H7 (cell line): ENCODE results near the gene TAF1B. TPM values are rescaled to one million over a fixed set of nuclear protein-coding genes. Genes with fewer than 3 reads are reported as not detected.

Experiments
- DNase-seq: peaks from one replicate; pipeline ENCODE4 v3.0.0; 2012
- H3K27me3 ChIP-seq: 2 replicates; pipeline ENCODE4 v1.6.0; 2011; ENCODE audit warnings: mild to moderate bottlenecking, low read length; ENCODE audit not compliant: control insufficient read depth, insufficient read depth
- H3K36me3 ChIP-seq: replicated peaks from 2 replicates; pipeline ENCODE4 v1.5.1; 2011; ENCODE audit warnings: low read length; ENCODE audit not compliant: control insufficient read depth, insufficient read depth
- H3K4me3 ChIP-seq: 2 replicates; pipeline ENCODE4 v1.5.1; 2011; ENCODE audit warnings: low read depth, mild to moderate bottlenecking, control low read depth, low read length, moderate library complexity; ENCODE audit not compliant: insufficient read depth
- total RNA-seq: library from RNA; depleted of rRNA; stranded (reverse); fragments of >200 nt; shearing (Covaris generic); gene quantifications from 2 replicates; pipeline ENCODE4 v1.2.3, GENCODE V29; 2014; rRNA removed

Gene TAF1B
- 27.9 and 33.2 TPM in 2 replicates for total RNA-seq

- H3K27me3 ChIP-seq, result no peaks in the 10 kb centered on the region
- DNase-seq, result peak; percentile 95
- H3K4me3 ChIP-seq, result peak within 1 kb of the TSS; percentile 71
- peaks cover 8% of the 10 kb centered on the region for H3K36me3 ChIP-seq
Observed at GRCh38 chr2:9843229-9844035, at the start of gene TAF1B. Gene TAF1B, plus strand, starts transcription at chr2:9843474. Its CDS starts 68 bp downstream, at chr2:9843542.

DNA sequence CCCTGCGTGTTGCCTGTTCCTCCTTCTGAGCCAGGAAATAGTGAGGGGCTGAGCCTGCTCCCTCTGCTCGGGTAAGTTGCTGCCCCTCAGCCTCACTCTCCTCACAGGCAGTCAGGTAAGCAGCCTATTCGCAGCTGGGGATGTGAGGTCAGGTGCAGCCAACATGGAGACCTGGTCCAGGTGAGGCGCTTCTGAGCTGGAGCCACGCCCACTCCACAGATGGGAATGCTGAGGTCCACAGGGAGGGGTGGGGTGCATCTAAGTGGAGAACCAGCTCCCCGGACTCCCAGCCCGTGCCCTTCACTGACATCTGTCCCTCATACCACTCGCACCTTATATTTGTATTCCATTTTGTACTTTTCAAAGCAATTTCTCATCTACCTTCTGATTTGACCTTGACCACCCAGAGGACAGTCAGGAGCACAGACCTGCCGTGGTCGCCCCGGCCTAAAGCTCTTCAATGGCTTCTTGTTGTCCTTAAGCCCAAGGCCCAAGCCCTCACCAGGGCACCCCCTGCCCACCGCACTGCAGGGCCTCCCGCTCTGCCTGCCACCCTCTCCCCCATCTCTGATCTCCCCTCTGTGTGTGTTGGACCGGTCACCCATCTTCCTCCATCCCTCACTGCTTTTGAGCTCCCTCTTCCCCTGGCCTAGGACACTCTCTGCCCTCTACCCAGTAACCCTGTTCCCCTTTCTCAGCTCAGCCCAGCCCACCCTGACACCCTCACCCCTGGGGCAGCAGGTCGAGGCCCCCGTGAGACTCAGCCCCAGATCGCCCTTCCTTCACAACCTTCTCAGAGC, 49.2 kb upstream of the TAF1B start:
- Histone ChIP-seq H3K4me3 (no peak overlapping the region), H3K36me3 (no peaks in the 10 kb centered on the region), H3K27me3 (no peaks in the 10 kb centered on the region)
- no peak for DNase-seq

DNA sequence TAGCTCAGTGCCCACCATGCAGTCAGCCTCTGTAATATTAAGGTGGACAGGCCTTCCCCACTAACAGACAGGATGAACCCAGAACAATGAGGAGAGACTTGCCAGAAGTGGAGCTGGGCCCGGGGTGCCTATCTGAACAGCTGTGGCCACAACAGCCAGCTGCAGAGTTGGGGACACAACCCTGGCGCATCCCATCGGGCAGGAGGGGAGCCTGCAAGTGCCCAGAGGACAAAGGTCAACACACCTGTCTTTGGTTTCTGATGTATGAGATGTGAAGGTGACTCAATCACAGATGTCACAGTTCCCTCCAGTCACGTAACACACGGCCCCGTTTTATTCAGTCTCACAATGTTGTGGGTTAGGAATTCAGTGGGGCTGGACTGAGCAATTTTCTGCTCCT, 48.2 kb upstream of the TAF1B start:
- H3K27me3 ChIP-seq, result no peaks in the 10 kb centered on the region
- no peak for DNase-seq
- H3K36me3 ChIP-seq, result no peaks in the 10 kb centered on the region
- no peak overlapping the region for H3K4me3 ChIP-seq

DNA sequence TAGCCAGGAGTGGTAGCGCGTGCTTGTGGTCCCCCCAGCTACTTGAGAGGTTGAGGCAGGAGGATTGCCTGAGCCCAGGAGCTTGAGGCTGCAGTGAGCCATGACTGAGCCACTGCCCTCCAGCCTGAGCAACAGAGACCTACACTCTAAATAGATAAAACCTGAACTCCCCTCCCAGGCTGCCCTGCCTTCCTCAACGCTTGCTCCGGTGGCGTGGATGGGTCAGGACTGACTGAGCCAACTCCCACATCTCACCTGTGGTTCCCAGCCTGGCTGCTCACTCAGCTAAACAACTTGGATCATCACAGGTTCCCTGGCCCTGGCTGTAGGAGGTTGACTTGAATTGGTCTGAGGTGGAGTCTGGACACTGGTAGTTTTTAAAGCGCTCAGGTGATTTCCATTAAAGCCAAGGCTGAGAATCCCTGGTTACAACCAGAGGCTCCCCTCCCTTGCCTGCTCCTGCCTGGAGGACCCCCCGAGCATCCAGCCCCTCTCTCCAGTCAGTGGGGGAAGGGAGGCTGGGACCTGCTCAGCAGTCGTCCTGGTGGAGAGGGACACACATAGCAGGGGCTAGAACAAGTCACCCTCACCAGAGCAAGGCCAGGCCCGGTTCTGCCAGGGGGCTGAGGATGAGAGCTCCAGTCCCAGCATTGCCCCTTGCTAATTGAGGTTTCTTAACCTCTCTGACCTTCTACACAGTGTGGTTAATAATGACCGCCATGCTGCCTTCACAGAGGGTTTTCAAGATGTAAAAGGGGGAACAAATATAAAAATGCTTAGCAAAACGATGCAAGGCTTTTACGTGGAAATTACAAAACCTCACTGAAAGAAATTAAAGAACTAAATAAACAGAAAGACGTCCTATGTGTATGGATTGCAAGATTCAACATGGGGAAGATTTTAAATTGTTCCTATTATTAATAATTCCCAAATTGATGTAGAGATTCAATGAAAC, 46.9 kb upstream of the TAF1B start:
- DNase-seq, result peak; percentile 75
- no peak overlapping the region for H3K4me3 ChIP-seq
- no peaks in the 10 kb centered on the region for H3K36me3 ChIP-seq
- H3K27me3 ChIP-seq, result no peaks in the 10 kb centered on the region

GRCh38 chr2:9797086-9797485, 46.2 kb upstream of the TAF1B start:
- H3K4me3 ChIP-seq, result no peak overlapping the region
- H3K27me3 ChIP-seq, result no peaks in the 10 kb centered on the region
- DNase-seq, result no peak
- H3K36me3 ChIP-seq, result no peaks in the 10 kb centered on the region

DNA sequence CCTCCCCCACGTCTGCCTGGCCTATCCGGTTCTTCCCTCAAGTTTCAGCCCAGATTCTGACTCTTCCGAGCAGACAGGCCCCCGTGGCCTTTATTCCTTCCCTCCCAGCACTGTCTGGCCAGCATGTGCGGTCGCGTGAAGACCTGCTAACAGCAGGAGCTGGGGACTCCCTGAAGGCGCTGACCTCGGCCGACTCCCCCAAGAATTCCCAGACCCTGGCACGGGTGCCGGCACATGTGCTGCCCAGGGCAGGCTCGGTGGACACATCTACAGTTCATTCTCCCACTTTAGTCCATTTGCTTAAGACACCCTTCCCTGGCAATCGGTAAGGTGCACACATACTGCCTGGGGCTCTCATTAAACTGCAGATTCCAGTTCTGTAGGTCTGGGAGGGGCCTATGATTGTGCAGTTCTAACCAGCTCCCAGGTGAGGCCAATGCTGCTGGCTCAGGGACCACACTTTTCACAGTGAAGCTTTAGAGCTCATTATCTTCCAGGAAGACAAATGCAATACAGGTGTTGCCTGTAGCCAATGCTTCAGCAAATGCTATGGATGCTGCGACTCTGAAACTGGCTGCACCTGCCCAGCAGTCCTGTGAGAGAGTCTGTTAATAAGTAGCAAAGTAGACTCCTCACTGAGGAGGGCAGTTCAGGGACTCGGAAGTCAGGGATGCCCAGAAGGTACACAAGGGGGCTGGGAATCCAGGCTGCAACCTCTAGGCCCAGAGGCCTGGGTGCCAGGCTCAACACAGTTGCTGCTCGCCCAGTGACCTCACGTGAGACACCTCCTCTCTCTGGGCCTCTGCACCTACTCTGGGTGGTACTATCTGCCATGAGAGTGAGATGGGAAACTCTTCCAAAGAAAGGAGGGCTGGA, 45.4 kb upstream of the TAF1B start:
- Histone ChIP-seq H3K27me3 (no peaks in the 10 kb centered on the region), H3K36me3 (no peaks in the 10 kb centered on the region), H3K4me3 (no peak overlapping the region)
- DNase-seq, result no peak

GRCh38 chr2:9799011-9799596, 44.2 kb upstream of the TAF1B start:
- DNase-seq, result no peak
- Histone ChIP-seq H3K36me3 (no peaks in the 10 kb centered on the region), H3K4me3 (no peak overlapping the region), H3K27me3 (no peaks in the 10 kb centered on the region; the same call in 1 of the 2 replicates)

- DNase-seq, result peak; percentile 98
- no peak overlapping the region for H3K4me3 ChIP-seq
Observed at GRCh38 chr2:9799729-9800632, 43.3 kb upstream of the TAF1B start.

DNA sequence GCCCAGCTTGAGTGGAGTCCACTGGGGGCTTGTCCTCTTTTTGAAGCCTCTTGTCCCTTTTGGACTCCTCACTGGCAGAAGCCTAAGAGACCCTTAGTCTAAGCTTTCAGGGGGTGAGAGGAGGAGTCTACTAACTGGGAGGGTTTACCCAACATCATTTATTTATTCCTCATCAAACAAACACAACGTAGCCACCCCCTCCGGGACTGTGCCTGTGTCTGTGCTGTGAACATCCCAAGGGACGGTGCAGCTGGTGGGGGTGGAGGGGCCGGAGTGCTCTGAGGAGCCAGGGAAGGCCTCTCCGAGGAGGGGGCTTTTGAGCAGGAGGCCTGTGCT, 42.7 kb upstream of the TAF1B start:
- H3K27me3 ChIP-seq, result no peaks in the 10 kb centered on the region; the same call in 1 of the 2 replicates
- peak; percentile 53 for DNase-seq
- no peak overlapping the region for H3K4me3 ChIP-seq
- no peaks in the 10 kb centered on the region for H3K36me3 ChIP-seq

More at GRCh38 chr2:9799729-9800632, 43.3 kb upstream of the TAF1B start:
- no peaks in the 10 kb centered on the region for H3K36me3 ChIP-seq
- no peaks in the 10 kb centered on the region; the same call in 1 of the 2 replicates for H3K27me3 ChIP-seq

GRCh38 chr2:9800975-9801726, 42.1 kb upstream of the TAF1B start:
- H3K27me3 ChIP-seq, result no peaks in the 10 kb centered on the region; the same call in 1 of the 2 replicates
- H3K4me3 ChIP-seq, result no peak overlapping the region
- peak; percentile 65 for DNase-seq
- H3K36me3 ChIP-seq, result no peaks in the 10 kb centered on the region

DNA sequence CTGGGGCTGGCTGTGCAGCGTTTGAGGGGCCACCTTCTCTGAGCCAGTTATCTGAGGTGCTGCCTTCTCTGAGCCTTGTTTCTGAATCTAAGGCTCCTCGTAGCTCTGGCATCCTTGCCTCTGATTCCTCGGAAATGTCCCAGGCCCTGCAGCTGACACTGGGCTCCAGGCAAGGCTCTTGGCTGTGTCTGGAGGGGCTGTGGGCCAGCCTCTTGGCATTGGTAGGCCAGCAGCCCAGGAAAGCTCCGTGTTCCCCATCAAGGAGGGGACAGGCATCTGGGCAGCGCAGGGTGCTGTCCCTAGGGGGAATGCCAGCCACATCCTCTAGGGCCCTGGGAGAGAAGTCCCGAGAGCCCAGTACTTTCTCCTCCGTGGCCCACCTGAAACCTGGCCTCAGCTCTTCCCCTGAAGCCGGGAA, 40.7 kb upstream of the TAF1B start:
- DNase-seq, result peak; percentile 55
- H3K36me3 ChIP-seq, result no peaks in the 10 kb centered on the region
- H3K27me3 ChIP-seq, result no peaks in the 10 kb centered on the region; the same call in 1 of the 2 replicates
- no peak overlapping the region for H3K4me3 ChIP-seq
